Glomerular visceral epithelial cell (primary cell): ENCODE data around the gene YIPF1.
"Not testable (repeated sequence)": the region's sequence is repeated elsewhere in the genome, so short reads cannot be mapped to it uniquely, and the experiment has no call there.

Source experiments
- DNase-seq: peaks from one replicate; pipeline ENCODE4 v3.0.0-alpha.2; 2016; ENCODE audit errors: extremely low spot score

Gene YIPF1

DNA sequence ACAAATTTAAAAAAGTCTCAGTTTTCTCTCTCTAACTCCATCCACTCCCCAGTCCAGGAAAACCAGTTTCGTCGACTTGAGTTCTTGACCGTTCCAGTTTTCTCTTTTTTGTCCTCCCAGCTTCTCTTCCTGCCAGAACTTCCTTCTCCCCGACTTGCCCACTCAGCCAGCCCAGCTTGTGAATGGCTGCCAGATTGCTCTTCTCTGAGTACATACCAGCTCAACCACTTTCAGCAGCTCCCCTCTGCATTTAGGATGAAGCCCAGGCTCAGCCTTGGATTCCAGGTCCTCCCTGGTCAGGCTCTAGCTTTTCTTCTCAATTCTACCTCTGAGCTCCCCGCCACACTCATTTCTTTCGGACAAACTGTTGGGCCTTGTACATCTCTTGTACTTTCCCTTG lies 5.8 kb upstream of the YIPF1 start:
- no peak for DNase-seq

GRCh38 chr1:53894644-53895043 lies 5.0 kb upstream of the YIPF1 start:
- no peak for DNase-seq

DNA sequence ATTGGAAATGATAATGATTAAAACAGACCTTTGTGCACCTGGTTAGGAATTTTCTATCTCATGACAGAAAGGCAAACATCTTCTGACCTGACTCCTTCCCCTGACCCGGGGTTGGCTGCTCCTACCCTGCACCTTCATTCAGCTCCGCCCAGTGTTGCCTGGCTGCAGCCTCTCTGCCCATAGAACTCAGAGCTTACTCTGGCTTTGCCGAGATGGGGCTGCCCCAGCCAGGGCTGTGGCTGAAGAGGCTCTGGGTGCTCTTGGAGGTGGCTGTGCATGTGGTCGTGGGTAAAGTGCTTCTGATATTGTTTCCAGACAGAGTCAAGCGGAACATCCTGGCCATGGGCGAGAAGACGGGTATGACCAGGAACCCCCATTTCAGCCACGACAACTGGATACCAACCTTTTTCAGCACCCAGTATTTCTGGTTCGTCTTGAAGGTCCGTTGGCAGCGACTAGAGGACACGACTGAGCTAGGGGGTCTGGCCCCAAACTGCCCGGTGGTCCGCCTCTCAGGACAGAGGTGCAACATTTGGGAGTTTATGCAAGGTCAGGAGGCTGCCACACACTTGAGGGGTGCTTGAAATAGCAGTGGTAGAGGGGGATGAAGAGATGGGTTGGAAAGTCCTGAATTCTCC lies 4.5 kb upstream of the YIPF1 start, which contains the start of gene DIO1:
Gene DIO1 (plus strand): TSS at position 189 of the 638 bp plus-strand sequence. CDS start 24 bp downstream, at position 213.
- no peak for DNase-seq

GRCh38 chr1:53892911-53893310 lies 3.3 kb upstream of the YIPF1 start:
- DNase-seq: no peak

GRCh38 chr1:53891678-53892077 lies 2.1 kb upstream of the YIPF1 start:
- DNase-seq: no peak

DNA sequence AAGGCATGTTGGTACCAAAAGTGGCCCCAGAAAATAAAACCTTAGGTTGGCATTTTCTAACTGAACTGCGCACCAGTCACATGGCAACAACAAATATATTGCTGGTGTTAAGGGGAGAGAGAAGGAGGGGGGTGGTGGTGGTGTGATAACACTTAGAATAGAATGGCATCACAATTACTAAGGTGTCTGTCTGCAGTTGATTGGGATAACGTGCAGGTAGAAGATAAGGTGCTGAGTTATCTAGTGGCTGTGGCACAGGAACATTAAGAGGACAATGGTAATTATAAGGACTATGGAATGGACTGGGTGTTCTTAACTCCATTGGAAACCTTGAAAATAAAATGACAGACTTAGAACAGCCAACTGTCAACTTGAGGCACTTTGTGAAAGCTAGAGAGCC lies 1.4 kb upstream of the YIPF1 start:
- no peak for DNase-seq

- no peak for DNase-seq
Observed at GRCh38 chr1:53890522-53890941, 935 bp upstream of the YIPF1 start.

GRCh38 chr1:53888681-53889080 lies 916 bp downstream of the YIPF1 start:
- no peak for DNase-seq

DNA sequence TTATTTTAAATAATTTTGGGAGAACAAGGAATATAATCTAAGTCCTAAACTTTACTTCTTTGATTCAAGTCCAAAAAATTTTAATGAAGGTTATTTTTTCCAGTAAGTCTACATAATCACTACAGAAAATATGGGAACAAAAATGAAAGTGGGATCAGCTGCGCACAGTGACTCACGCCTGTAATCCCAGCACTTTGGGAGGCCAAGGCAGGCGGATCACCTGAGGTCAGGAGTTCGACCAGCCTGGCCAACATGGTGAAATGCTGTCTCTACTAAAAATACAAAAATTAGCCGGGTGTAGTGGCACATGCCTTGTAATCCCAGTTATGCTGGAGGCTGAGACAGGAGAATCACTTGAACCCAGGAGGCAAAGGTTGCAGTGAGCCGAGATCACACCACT lies 6.0 kb downstream of the YIPF1 start:
- DNase-seq: not testable (repeated sequence)

DNA sequence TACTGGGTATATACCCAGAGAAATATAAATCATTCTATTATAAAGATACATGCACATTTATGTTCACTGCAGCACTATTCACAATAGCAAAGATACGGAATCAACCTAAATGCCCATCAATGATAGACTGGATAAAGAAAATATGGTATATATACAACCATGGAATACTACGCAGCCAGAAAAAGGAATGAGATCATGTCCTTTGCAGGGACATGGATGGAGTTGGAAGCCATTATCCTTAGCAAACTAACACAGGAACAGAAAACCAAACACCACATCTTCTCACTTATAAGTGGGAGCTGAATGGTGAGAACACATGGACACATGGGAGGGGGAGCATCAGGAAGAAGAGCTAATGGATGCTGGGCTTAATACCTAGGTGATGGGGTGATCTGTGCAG lies 7.7 kb downstream of the YIPF1 start:
- not testable (repeated sequence) for DNase-seq

DNA sequence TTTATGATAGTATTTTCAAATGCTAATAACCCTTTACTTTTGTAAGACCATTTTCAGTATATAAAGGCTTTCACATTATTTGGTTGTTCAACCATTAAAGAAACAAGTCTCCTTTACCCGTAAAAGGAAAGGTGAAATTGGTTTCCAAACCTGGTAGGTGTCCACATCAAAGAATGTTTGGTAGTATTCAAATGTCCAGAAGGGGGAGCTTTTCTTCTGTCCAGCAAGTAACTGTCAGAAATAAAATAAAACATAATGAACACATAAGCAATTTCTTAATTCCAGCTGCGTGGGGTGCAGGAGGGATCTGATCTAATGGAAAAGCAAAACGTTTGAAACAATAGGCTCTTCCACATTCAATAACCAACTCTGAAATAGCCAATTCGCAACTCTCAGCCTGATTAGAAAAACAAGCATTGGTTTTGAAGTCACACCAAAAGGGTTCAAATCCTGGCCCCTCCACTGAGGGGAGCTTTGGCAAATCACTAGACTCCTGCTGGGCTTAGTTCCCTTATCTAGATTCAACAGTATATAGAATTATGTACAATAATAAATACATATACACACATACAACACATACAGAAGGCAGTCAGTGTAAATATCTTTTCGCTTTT lies 11.0 kb downstream of the YIPF1 start:
- peak; percentile 58 for DNase-seq

DNA sequence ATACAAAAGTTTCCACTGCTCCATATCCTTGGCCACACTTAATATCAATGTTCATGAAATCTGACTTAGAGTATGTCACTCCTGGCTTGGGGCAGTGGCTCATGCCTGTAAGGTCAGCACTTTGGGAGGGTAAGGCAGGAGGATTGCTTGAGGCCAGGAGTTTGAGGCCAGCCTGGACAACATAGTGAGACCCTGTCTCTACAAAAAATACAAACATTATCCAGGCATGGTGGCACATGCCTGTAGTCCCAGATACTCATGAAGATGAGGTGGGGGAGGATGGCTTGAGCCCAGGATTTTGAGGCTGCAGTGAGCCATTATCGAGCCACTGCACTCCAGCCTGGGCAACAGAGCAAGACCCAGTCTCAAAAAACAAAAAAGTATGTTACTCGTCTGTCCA lies 14.4 kb downstream of the YIPF1 start:
- DNase-seq: not testable (repeated sequence)

GRCh38 chr1:53871773-53872484 lies 17.7 kb downstream of the YIPF1 start:
- DNase-seq: no peak

- no peak for DNase-seq
Observed at GRCh38 chr1:53871221-53871620, 18.4 kb downstream of the YIPF1 start.

DNA sequence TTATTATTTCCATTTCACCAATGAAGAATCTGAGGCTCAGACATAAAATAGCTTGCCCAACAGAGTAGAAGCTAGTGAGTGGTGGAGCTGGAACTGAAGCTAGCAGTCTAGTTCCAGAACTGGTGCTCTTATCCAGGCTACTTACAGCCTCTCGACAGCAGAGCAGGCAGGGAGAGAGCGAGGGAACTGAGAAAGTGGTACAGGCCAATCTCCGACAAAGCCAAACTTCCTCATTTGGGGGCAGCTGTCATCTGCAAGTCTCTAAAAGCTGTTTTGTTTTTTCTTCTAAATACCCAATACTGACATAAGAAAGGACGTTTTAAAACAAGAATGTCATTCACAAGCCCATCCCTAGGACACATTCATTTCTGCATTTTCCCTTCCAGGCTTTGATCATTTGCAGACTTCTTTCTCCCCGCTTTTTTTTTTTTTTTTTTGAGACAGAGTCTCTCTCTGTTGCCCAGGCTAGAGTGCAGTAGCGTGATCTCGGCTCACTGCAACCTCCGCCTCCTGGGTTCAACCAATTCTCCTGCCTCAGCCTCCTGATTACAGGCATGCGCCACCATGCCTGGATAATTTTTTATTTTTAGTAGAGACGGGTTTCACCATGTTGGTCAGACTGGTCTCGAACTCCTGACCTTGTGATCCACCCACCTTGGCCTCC lies 20.0 kb downstream of the YIPF1 start:
- DNase-seq: no peak

GRCh38 chr1:53868565-53868964 lies 21.0 kb downstream of the YIPF1 start:
- DNase-seq: no peak

DNA sequence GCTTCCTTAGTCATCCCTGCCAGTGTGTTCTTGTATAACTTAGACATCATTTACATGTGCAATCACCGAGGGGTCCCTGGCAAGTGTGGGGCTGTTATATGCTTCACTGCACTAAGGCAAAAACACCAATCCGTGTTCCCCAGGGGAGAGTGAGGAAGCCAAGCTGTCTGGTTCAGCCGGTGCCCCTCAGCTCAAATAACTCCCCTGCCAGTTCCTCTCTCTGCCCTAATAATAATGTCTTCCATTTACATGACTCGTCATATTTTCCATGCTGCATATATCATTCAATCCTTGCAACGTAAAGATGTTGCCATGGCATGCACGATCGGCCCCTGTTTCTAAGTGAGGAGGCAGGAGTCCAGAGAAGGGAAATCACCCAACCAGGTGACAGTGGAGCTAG lies 27.1 kb downstream of the YIPF1 start:
- DNase-seq: no peak

GRCh38 chr1:53860967-53861411 lies 28.6 kb downstream of the YIPF1 start:
- peak; percentile 66 for DNase-seq

GRCh38 chr1:53851571-53852285 lies 37.9 kb downstream of the YIPF1 start:
- no peak for DNase-seq

GRCh38 chr1:53850082-53850673 lies 39.4 kb downstream of the YIPF1 start:
- no peak for DNase-seq

DNA sequence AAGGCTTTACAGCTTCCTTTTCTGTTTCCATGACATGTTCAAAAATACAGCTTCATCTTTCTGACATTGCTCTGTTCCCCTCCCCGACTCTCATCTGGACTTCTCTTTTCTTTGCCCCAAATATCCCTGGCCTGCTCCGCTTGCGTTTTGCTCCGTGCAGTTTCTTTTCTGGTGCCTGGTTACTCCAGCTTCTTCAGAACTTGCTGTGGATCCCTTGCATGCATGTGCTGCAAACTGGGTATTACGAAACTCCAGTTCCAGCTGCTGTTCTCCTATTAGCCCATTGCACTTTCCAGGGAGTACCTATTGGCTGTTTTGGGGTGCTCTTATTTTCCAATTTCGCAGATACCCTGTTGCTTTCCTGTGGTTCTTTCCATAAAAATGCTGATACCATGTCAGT lies 41.6 kb downstream of the YIPF1 start:
- DNase-seq: no peak
